Osteoblast (primary cell): ENCODE data around the gene SUN2. TPM values are rescaled to one million over a fixed set of nuclear protein-coding genes. Genes with fewer than 3 reads are reported as not detected.

Source experiments
- DNase-seq: peaks from one replicate; pipeline ENCODE4 v3.0.0; 2011; ENCODE audit warnings: low spot score, mixed read lengths; ENCODE audit not compliant: insufficient read length; ENCODE audit errors: missing footprints
- H2AFZ ChIP-seq: 2 replicates; pipeline ENCODE4 v1.6.0; 2011; ENCODE audit warnings: mild to moderate bottlenecking, low read length
- H3K27ac ChIP-seq: 2 replicates; pipeline ENCODE4 v1.5.1; 2011; ENCODE audit warnings: mild to moderate bottlenecking, low read depth, low read length, moderate library complexity
- H3K27me3 ChIP-seq: 2 replicates; pipeline ENCODE4 v1.6.0; 2012; ENCODE audit warnings: mild to moderate bottlenecking, control low read depth, inconsistent platforms, low read length, moderate library complexity; ENCODE audit not compliant: insufficient read depth
- H3K36me3 ChIP-seq: 2 replicates; pipeline ENCODE4 v1.5.1; 2011; ENCODE audit warnings: mild to moderate bottlenecking, low read length, control low read depth, moderate library complexity; ENCODE audit not compliant: insufficient read depth
- H3K4me1 ChIP-seq: 2 replicates; pipeline ENCODE4 v1.5.1; 2011; ENCODE audit warnings: mild to moderate bottlenecking, low read length, control low read depth, moderate library complexity; ENCODE audit not compliant: insufficient read depth
- H3K4me2 ChIP-seq: 2 replicates; pipeline ENCODE4 v1.6.0; 2011; ENCODE audit warnings: mild to moderate bottlenecking, low read length; ENCODE audit not compliant: insufficient read depth
- H3K4me3 ChIP-seq: fragments of 200-600 bp; sonication (generic); 3 replicates; pipeline ENCODE4 v1.5.1; 2012; ENCODE audit warnings: mild to moderate bottlenecking, low read length, inconsistent platforms; ENCODE audit not compliant: insufficient read depth
- H3K79me2 ChIP-seq: 2 replicates; pipeline ENCODE4 v1.6.0; 2012; ENCODE audit warnings: mild to moderate bottlenecking, low read length, control low read depth, inconsistent platforms; ENCODE audit not compliant: insufficient read depth
- H3K9me3 ChIP-seq: 2 replicates; pipeline ENCODE4 v1.5.1; 2011; ENCODE audit warnings: low read depth, low read length, control low read depth
- H4K20me1 ChIP-seq: 2 replicates; pipeline ENCODE4 v1.6.0; 2012; ENCODE audit warnings: mild to moderate bottlenecking, low read length, control low read depth; ENCODE audit not compliant: insufficient read depth
- total RNA-seq: library from RNA; depleted of rRNA; stranded (reverse); fragments of >200 nt; gene quantifications from 2 replicates; pipeline ENCODE4 v1.2.3, GENCODE V29; 2012
- TF ChIP-seq, protein P1 (sequence below): IDR thresholded peaks from 2 replicates; pipeline ENCODE4 v1.5.1; 2011; ENCODE audit warnings: mild to moderate bottlenecking, low read depth, low read length, moderate library complexity; ENCODE audit errors: extremely low read depth

Gene SUN2
- total RNA-seq, 1 donor = 105 TPM

DNA sequence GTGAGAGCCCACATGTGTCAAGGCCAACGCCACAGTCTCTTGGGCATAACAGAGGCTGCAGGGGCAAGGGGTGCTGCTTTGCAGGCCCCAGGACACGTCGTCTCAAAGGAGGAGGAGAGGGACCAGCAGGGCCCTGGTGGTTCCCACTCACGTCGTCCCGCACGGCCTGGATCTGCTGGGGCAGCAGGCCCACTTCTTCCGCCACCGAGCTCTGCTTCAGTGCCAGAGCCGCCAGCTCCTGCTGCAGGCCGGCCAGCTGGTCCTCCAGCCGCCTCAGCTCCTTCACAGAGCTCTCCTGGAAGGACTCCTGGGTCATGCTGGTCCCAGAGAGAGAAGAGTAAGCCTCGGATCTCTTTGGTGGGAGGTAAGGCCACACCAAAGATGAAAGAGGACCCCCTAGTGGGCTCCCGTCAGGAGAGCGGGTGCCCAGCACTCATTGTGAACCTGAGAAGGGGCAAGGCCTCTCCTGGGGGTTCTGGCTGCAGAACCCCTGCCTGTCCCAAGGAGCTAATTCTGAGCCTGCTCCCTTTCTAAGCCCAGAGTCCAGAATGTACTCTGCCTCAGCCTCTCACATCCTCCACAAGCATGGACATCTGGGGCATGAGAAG lies 15.6 kb downstream of the SUN2 start:
- no peak overlapping the region for H2AFZ ChIP-seq
- no peaks in the 10 kb centered on the region for H3K9me3 ChIP-seq
- H3K36me3 ChIP-seq = peaks cover 84% of the 10 kb centered on the region
- DNase-seq = peak; percentile 88
- peaks cover 3% of the 10 kb centered on the region for H4K20me1 ChIP-seq
- TF ChIP-seq, protein P1, sequence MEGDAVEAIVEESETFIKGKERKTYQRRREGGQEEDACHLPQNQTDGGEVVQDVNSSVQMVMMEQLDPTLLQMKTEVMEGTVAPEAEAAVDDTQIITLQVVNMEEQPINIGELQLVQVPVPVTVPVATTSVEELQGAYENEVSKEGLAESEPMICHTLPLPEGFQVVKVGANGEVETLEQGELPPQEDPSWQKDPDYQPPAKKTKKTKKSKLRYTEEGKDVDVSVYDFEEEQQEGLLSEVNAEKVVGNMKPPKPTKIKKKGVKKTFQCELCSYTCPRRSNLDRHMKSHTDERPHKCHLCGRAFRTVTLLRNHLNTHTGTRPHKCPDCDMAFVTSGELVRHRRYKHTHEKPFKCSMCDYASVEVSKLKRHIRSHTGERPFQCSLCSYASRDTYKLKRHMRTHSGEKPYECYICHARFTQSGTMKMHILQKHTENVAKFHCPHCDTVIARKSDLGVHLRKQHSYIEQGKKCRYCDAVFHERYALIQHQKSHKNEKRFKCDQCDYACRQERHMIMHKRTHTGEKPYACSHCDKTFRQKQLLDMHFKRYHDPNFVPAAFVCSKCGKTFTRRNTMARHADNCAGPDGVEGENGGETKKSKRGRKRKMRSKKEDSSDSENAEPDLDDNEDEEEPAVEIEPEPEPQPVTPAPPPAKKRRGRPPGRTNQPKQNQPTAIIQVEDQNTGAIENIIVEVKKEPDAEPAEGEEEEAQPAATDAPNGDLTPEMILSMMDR = no peak
- no peaks in the 10 kb centered on the region for H3K79me2 ChIP-seq
- H3K4me2 ChIP-seq = no peak overlapping the region
- no peak overlapping the region for H3K4me3 ChIP-seq
- H3K4me1 ChIP-seq = no peaks in the 10 kb centered on the region
- H3K27ac ChIP-seq = no peak overlapping the region
- no peaks in the 10 kb centered on the region for H3K27me3 ChIP-seq

DNA sequence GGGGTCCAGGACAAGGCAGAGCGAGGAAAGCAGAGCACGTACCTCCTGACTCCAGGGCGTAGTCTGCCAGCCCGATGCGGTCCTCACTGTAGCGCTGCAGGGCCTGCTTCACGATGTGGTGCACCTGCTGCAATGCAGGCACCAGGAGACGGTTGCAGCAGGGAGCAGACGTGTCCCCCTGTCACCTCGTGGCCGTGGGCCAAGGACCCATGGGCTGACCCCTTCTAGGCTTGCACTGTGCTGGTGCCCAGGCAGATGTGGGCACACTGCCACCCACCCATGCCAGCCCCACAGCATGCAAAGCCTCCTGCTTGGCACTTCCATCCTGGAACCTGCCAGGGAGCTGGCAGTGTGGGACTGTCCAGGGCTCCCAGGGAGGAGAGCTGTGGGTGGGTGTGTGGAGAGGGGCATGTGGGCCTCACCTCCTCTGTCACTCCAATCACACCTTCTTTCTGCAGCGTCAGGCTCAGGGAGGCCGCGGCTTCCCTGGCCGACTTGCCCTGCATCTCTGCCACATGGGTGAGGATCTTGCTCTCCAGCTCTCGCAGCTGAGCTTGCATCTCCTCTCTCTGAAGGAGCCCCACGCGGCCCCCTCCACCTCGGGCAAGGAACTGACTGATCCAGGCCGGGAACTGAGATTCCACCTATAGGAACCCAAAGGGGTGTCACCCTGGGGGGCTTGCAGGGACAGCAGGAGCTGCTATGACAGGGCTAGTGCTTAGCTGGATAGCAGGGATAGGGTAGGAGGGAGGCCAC lies 16.3 kb downstream of the SUN2 start:
- Histone ChIP-seq H3K27me3 (no peaks in the 10 kb centered on the region), H3K9me3 (no peaks in the 10 kb centered on the region), H3K4me3 (no peak overlapping the region), H3K4me2 (no peak overlapping the region), H3K27ac (no peak overlapping the region), H2AFZ (no peak overlapping the region), H3K4me1 (no peaks in the 10 kb centered on the region), H3K79me2 (no peaks in the 10 kb centered on the region), H4K20me1 (peaks cover 3% of the 10 kb centered on the region), H3K36me3 (peaks cover 80% of the 10 kb centered on the region)
- peak; percentile 70 for DNase-seq
- TF ChIP-seq, protein P1 = no peak

DNA sequence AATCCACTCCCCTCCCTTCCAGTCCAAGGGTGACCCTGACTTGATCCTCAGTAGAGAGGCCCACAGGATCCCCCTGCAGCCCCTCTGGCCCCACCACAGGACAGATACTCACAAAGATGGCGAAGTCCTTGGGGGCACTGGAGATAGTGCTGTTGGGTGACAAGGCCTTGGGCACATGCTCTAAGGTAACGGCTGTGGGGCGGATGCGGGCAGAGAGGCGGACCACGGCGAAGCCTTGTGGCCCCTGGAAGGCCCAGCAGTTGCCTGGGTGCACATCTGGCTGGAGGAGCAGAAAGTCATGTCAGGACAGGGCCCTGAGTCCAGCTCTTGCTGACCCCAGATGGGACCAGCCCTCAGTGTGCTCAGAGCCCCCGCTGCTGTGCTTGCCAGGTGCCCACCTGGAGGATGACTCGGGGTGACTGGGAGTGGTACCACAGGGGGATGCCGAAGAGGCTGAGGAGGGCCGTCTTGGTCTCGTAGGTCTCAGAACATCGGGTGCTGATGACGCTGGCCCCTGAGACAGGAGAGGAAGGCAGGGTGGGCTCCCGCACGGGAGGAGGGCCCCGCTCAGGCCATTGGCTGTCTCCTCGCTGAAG lies 17.2 kb downstream of the SUN2 start:
- H3K36me3 ChIP-seq = peaks cover 83% of the 10 kb centered on the region
- DNase-seq = peak; percentile 65

More for the DNA sequence above, 17.2 kb downstream of the SUN2 start:
- H3K9me3 ChIP-seq = no peaks in the 10 kb centered on the region
- no peaks in the 10 kb centered on the region for H3K79me2 ChIP-seq
- no peaks in the 10 kb centered on the region for H3K27me3 ChIP-seq
- peaks cover 6% of the 10 kb centered on the region for H4K20me1 ChIP-seq
- no peak overlapping the region for H2AFZ ChIP-seq
- H3K4me3 ChIP-seq = no peak overlapping the region
- TF ChIP-seq, protein P1 = no peak
- H3K4me1 ChIP-seq = no peaks in the 10 kb centered on the region
- H3K4me2 ChIP-seq = no peak overlapping the region
- no peak overlapping the region for H3K27ac ChIP-seq
